ENCODE measurements around the gene SMARCA2. TPM values are rescaled to one million over a fixed set of nuclear protein-coding genes. Genes with fewer than 3 reads are reported as not detected.

The SMARCA2 gene
- total and polyA plus RNA-seq, 3 donors from 2014 or later, result 176 to 251 (median 241) TPM

DNA sequence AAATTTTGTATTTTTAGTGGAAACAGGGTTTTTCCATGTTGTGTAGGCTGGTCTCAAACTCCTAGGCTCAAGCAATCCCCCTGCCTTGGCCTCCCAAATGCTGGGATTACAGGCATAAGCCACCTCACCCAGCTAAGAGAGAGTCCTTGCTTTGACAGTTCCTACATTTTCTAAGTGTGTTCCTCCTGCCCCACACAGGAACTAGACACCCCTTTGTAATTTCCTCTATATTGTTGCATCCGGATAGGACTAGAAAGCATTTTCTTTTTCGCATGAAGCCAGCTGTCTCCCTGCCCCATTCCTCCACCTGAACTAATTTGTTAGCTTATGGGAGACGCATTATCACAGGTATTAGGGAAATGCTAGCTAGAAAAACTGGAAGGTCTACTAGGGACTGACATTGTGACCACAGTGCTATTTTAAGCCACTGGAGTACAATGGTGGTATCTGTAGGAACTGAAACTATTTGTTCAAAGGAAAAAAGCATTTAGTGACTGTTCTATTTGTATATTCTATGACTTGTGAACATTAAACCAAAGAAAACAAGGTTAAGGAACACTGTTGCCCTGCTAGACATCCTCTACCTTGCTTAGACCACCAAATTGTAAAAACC is 214.1 kb downstream of the SMARCA2 start:
- Histone ChIP-seq H3K36me3 (ENCODE audit: low read depth, missing control alignments) (no peaks in the 10 kb centered on the region), H3K9me3 (no peaks in the 10 kb centered on the region), H3K4me1 (no peaks in the 10 kb centered on the region), H3K27me3 (no peaks in the 10 kb centered on the region), H3K27ac (no peak overlapping the region), H3K4me3 (no peak overlapping the region)
- DNase-seq, result no peak
- 87 to 90% methylated on average over 3 of the region's 3 CpGs for WGBS, 2 donors
- no peak for TF ChIP-seq POLR2A (IDR thresholded peaks at IDR 0.05)
- TF ChIP-seq, protein P1, sequence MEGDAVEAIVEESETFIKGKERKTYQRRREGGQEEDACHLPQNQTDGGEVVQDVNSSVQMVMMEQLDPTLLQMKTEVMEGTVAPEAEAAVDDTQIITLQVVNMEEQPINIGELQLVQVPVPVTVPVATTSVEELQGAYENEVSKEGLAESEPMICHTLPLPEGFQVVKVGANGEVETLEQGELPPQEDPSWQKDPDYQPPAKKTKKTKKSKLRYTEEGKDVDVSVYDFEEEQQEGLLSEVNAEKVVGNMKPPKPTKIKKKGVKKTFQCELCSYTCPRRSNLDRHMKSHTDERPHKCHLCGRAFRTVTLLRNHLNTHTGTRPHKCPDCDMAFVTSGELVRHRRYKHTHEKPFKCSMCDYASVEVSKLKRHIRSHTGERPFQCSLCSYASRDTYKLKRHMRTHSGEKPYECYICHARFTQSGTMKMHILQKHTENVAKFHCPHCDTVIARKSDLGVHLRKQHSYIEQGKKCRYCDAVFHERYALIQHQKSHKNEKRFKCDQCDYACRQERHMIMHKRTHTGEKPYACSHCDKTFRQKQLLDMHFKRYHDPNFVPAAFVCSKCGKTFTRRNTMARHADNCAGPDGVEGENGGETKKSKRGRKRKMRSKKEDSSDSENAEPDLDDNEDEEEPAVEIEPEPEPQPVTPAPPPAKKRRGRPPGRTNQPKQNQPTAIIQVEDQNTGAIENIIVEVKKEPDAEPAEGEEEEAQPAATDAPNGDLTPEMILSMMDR (IDR thresholded peaks at IDR 0.05), result no peak
- intact Hi-C loops (cut with DNase I; ENCODE audit: low total_unique reads), result no loop called here

DNA sequence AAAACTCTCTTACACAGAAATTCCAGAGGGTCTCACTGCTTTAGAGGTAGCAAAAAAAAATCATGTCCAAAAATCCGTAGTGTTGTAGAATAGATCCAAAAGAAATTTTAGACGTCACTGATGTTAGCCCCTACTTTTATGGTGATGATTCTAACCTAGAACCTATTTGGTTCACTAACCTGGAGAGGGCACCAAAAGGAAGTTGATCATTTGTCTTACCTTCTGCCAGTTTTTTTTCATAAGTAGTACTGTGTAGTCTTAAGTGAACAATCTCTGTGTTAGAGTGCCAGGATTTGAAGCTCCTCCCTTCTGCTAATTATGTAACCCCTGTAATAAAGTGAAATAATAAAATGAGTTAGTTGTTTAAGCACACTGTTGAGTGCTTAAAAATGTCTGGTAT is 215.2 kb downstream of the SMARCA2 start:
- H3K4me3 ChIP-seq, result no peak overlapping the region
- no peak overlapping the region for H3K27ac ChIP-seq
- no peaks in the 10 kb centered on the region for H3K9me3 ChIP-seq
- WGBS, 2 donors, result 92 to 93% methylated on average over 2 of the region's 2 CpGs
- H3K27me3 ChIP-seq, result no peaks in the 10 kb centered on the region
- TF ChIP-seq POLR2A (IDR thresholded peaks at IDR 0.05), result no peak
- TF ChIP-seq, protein P1 (IDR thresholded peaks at IDR 0.05), result no peak
- DNase-seq, result no peak
- H3K36me3 ChIP-seq (ENCODE audit: low read depth, missing control alignments), result no peaks in the 10 kb centered on the region
- intact Hi-C loops (cut with DNase I; ENCODE audit: low total_unique reads), result no loop called here
- no peaks in the 10 kb centered on the region for H3K4me1 ChIP-seq

DNA sequence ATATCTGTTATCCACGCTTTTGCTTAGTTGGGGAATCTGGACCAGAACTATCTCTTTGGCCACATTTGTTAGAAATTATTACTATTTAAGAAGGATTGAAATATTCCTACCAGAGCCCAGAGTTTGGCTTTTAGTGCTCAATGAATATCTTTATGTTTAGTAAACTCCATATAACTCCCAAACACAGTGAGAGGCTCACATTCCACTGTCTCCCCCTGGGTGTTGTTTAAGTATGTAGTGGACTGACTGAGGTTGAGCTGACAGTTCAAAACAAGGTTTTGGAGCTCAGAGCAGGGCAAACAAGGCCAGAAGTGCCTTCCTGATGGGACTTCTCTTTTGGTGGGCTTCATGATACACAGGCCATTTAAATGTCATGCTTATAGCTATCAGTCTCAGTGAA is 216.0 kb downstream of the SMARCA2 start:
- TF ChIP-seq POLR2A (IDR thresholded peaks at IDR 0.05), result no peak
- TF ChIP-seq, protein P1 (IDR thresholded peaks at IDR 0.05), result no peak
- intact Hi-C loops (cut with DNase I; ENCODE audit: low total_unique reads), result no loop called here

DNA sequence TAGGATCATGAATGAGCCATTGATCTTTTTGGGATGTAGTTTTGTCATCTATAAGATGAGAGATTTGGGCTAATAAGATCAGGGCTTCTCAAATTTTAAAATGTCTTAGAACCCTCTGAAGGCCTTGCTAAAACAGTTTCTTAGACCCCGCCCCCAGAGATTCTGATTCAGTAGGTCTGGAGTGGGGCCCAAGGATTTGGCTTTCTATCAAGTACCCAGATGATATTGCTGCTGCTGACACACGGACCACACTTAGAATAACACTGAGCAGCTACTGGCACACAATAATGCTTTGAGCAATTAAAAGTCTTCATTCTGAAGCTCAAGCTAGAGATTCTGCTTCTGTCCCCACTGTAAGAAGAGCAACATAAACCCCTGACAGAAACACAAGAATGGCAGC is 216.7 kb downstream of the SMARCA2 start:
- TF ChIP-seq, protein P1 (IDR thresholded peaks at IDR 0.05), result no peak
- TF ChIP-seq POLR2A (IDR thresholded peaks at IDR 0.05), result no peak
- WGBS, 2 donors, result 74 to 79% methylated on average over 2 of the region's 2 CpGs
- DNase-seq, result no peak

More for the DNA sequence above, 216.0 kb downstream of the SMARCA2 start:
- Histone ChIP-seq H3K4me3 (no peak overlapping the region), H3K4me1 (no peaks in the 10 kb centered on the region), H3K9me3 (no peaks in the 10 kb centered on the region), H3K27me3 (no peaks in the 10 kb centered on the region), H3K36me3 (ENCODE audit: low read depth, missing control alignments) (no peaks in the 10 kb centered on the region), H3K27ac (no peak overlapping the region)
- 93 to 97% methylated on average over 1 of the region's 1 CpG for WGBS, 2 donors
- DNase-seq, result no peak

DNA sequence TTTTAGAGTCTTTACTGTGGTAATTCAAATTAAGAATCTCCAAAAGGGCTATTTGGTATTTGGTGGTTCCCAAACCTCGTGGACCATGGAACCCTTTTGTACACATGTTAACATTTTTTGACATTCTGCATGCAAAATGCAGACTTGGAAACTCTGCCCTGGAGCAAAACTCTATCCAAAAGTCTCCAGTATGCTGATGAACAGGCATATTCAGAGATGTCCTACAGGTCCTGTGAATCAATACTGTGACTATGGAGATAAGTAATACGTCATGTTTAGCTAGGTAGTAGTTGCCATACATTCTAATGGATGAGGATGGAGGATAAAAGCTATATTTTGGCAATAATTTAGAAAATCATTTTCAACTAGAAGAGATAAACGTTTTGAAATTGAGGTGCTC is 218.1 kb downstream of the SMARCA2 start:
- Histone ChIP-seq H3K4me1 (no peaks in the 10 kb centered on the region), H3K4me3 (no peak overlapping the region), H3K27ac (no peak overlapping the region), H3K27me3 (no peaks in the 10 kb centered on the region), H3K36me3 (ENCODE audit: low read depth, missing control alignments) (no peaks in the 10 kb centered on the region), H3K9me3 (no peaks in the 10 kb centered on the region)
- 76 to 83% methylated on average over 3 of the region's 3 CpGs for WGBS, 2 donors
- intact Hi-C loops (cut with DNase I; ENCODE audit: low total_unique reads), result no loop called here
- no peak for DNase-seq
- TF ChIP-seq, protein P1 (IDR thresholded peaks at IDR 0.05), result no peak
- no peak for TF ChIP-seq POLR2A (IDR thresholded peaks at IDR 0.05)

More for the DNA sequence above, 216.7 kb downstream of the SMARCA2 start:
- intact Hi-C loops (cut with DNase I; ENCODE audit: low total_unique reads), result no loop called here
- H3K4me1 ChIP-seq, result no peaks in the 10 kb centered on the region
- H3K27me3 ChIP-seq, result no peaks in the 10 kb centered on the region
- H3K27ac ChIP-seq, result no peak overlapping the region
- H3K4me3 ChIP-seq, result no peak overlapping the region
- H3K9me3 ChIP-seq, result no peaks in the 10 kb centered on the region
- H3K36me3 ChIP-seq (ENCODE audit: low read depth, missing control alignments), result no peaks in the 10 kb centered on the region

Data from testis (tissue), 3 donors.